ENCODE data around the gene C15orf62. TPM values are rescaled to one million over a fixed set of nuclear protein-coding genes. Genes with fewer than 3 reads are reported as not detected.

C15orf62 gene
- polyA plus RNA-seq, 2 donors = 21.3 to 71.9 TPM

- H3K4me1 ChIP-seq (ENCODE audit: control insufficient read depth in 2 of 2, insufficient read depth in 2 of 2, low read length in 1 of 2) = peaks cover 5 to 19% of the 10 kb centered on the region in 2 donors
- H3K9me3 ChIP-seq (ENCODE audit: control insufficient read depth in 2 of 2, insufficient read depth in 1 of 2, low read depth in 1 of 2, low read length in 1 of 2) = no peaks in the 10 kb centered on the region
- WGBS, 2 donors = 94 to 96% methylated on average over 8 of the region's 8 CpGs
- no peaks in the 10 kb centered on the region for H3K27me3 ChIP-seq (ENCODE audit: control insufficient read depth in 1 of 2, insufficient read depth in 2 of 2, low read length in 2 of 2)
- peak overlapping the region in 1 of 2 donors; percentile 47 for H3K27ac ChIP-seq (ENCODE audit: low read depth in 2 of 2, low read length in 1 of 2)
- peaks cover 0 to 7% of the 10 kb centered on the region in 2 donors for H3K36me3 ChIP-seq (ENCODE audit: control insufficient read depth in 2 of 2, insufficient read depth in 2 of 2, low read length in 1 of 2)
- no peak overlapping the region for H3K4me3 ChIP-seq (ENCODE audit: low read depth in 1 of 2, low read length in 2 of 2)
Observed at GRCh38 chr15:40789999-40790398, 20.2 kb downstream of the C15orf62 start.

GRCh38 chr15:40790718-40791117 is 20.9 kb downstream of the C15orf62 start:
- Histone ChIP-seq H3K4me1 (ENCODE audit: control insufficient read depth in 2 of 2, insufficient read depth in 2 of 2, low read length in 1 of 2) (peaks cover 5 to 19% of the 10 kb centered on the region in 2 donors), H3K36me3 (ENCODE audit: control insufficient read depth in 2 of 2, insufficient read depth in 2 of 2, low read length in 1 of 2) (peaks cover 0 to 7% of the 10 kb centered on the region in 2 donors), H3K9me3 (ENCODE audit: control insufficient read depth in 2 of 2, insufficient read depth in 1 of 2, low read depth in 1 of 2, low read length in 1 of 2) (no peaks in the 10 kb centered on the region), H3K27me3 (ENCODE audit: control insufficient read depth in 1 of 2, insufficient read depth in 2 of 2, low read length in 2 of 2) (no peaks in the 10 kb centered on the region), H3K4me3 (ENCODE audit: low read depth in 1 of 2, low read length in 2 of 2) (no peak overlapping the region), H3K27ac (ENCODE audit: low read depth in 2 of 2, low read length in 1 of 2) (peak overlapping the region; percentile 75 to 78)
- WGBS, 2 donors = 48 to 64% methylated on average over 3 of the region's 3 CpGs

- Histone ChIP-seq H3K27ac (ENCODE audit: low read depth in 2 of 2, low read length in 1 of 2) (no peak overlapping the region), H3K27me3 (ENCODE audit: control insufficient read depth in 1 of 2, insufficient read depth in 2 of 2, low read length in 2 of 2) (no peaks in the 10 kb centered on the region), H3K9me3 (ENCODE audit: control insufficient read depth in 2 of 2, insufficient read depth in 1 of 2, low read depth in 1 of 2, low read length in 1 of 2) (no peaks in the 10 kb centered on the region), H3K36me3 (ENCODE audit: control insufficient read depth in 2 of 2, insufficient read depth in 2 of 2, low read length in 1 of 2) (peaks cover 0 to 7% of the 10 kb centered on the region in 2 donors), H3K4me3 (ENCODE audit: low read depth in 1 of 2, low read length in 2 of 2) (no peak overlapping the region), H3K4me1 (ENCODE audit: control insufficient read depth in 2 of 2, insufficient read depth in 2 of 2, low read length in 1 of 2) (peaks cover 5 to 14% of the 10 kb centered on the region in 2 donors)
- WGBS, 2 donors = 79 to 83% methylated on average over 3 of the region's 3 CpGs
Observed at GRCh38 chr15:40792394-40792793, 22.6 kb downstream of the C15orf62 start.

GRCh38 chr15:40793216-40793989 is 23.6 kb downstream of the C15orf62 start:
- Histone ChIP-seq H3K9me3 (ENCODE audit: control insufficient read depth in 2 of 2, insufficient read depth in 1 of 2, low read depth in 1 of 2, low read length in 1 of 2) (no peaks in the 10 kb centered on the region), H3K36me3 (ENCODE audit: control insufficient read depth in 2 of 2, insufficient read depth in 2 of 2, low read length in 1 of 2) (peaks cover 0 to 7% of the 10 kb centered on the region in 2 donors), H3K27me3 (ENCODE audit: control insufficient read depth in 1 of 2, insufficient read depth in 2 of 2, low read length in 2 of 2) (no peaks in the 10 kb centered on the region), H3K4me3 (ENCODE audit: low read depth in 1 of 2, low read length in 2 of 2) (no peak overlapping the region), H3K4me1 (ENCODE audit: control insufficient read depth in 2 of 2, insufficient read depth in 2 of 2, low read length in 1 of 2) (peaks cover 5 to 9% of the 10 kb centered on the region in 2 donors), H3K27ac (ENCODE audit: low read depth in 2 of 2, low read length in 1 of 2) (peak overlapping the region; percentile 33 to 53)
- WGBS, 2 donors = 47 to 58% methylated on average over 9 of the region's 9 CpGs

- Histone ChIP-seq H3K9me3 (ENCODE audit: control insufficient read depth in 2 of 2, insufficient read depth in 1 of 2, low read depth in 1 of 2, low read length in 1 of 2) (no peaks in the 10 kb centered on the region), H3K4me1 (ENCODE audit: control insufficient read depth in 2 of 2, insufficient read depth in 2 of 2, low read length in 1 of 2) (peaks cover 3 to 5% of the 10 kb centered on the region in 2 donors), H3K27ac (ENCODE audit: low read depth in 2 of 2, low read length in 1 of 2) (no peak overlapping the region), H3K36me3 (ENCODE audit: control insufficient read depth in 2 of 2, insufficient read depth in 2 of 2, low read length in 1 of 2) (peaks cover 0 to 3% of the 10 kb centered on the region in 2 donors), H3K27me3 (ENCODE audit: control insufficient read depth in 1 of 2, insufficient read depth in 2 of 2, low read length in 2 of 2) (no peaks in the 10 kb centered on the region), H3K4me3 (ENCODE audit: low read depth in 1 of 2, low read length in 2 of 2) (no peak overlapping the region)
- WGBS, 2 donors = 59 to 73% methylated on average over 2 of the region's 2 CpGs
Observed at GRCh38 chr15:40796041-40796440, 26.3 kb downstream of the C15orf62 start.

- 95 to 96% methylated on average over 5 of the region's 5 CpGs for WGBS, 2 donors
- H3K4me3 ChIP-seq (ENCODE audit: low read depth in 1 of 2, low read length in 2 of 2) = no peak overlapping the region
- H3K9me3 ChIP-seq (ENCODE audit: control insufficient read depth in 2 of 2, insufficient read depth in 1 of 2, low read depth in 1 of 2, low read length in 1 of 2) = no peaks in the 10 kb centered on the region
- H3K27me3 ChIP-seq (ENCODE audit: control insufficient read depth in 1 of 2, insufficient read depth in 2 of 2, low read length in 2 of 2) = no peaks in the 10 kb centered on the region
- no peak overlapping the region for H3K27ac ChIP-seq (ENCODE audit: low read depth in 2 of 2, low read length in 1 of 2)
- H3K4me1 ChIP-seq (ENCODE audit: control insufficient read depth in 2 of 2, insufficient read depth in 2 of 2, low read length in 1 of 2) = peaks cover 3 to 5% of the 10 kb centered on the region in 2 donors
- H3K36me3 ChIP-seq (ENCODE audit: control insufficient read depth in 2 of 2, insufficient read depth in 2 of 2, low read length in 1 of 2) = peaks cover 0 to 3% of the 10 kb centered on the region in 2 donors
Observed at GRCh38 chr15:40796512-40796911, 26.7 kb downstream of the C15orf62 start.

- Histone ChIP-seq H3K9me3 (ENCODE audit: control insufficient read depth in 2 of 2, insufficient read depth in 1 of 2, low read depth in 1 of 2, low read length in 1 of 2) (no peaks in the 10 kb centered on the region), H3K4me1 (ENCODE audit: control insufficient read depth in 2 of 2, insufficient read depth in 2 of 2, low read length in 1 of 2) (peaks cover 0 to 2% of the 10 kb centered on the region in 2 donors), H3K4me3 (ENCODE audit: low read depth in 1 of 2, low read length in 2 of 2) (no peak overlapping the region), H3K36me3 (ENCODE audit: control insufficient read depth in 2 of 2, insufficient read depth in 2 of 2, low read length in 1 of 2) (no peaks in the 10 kb centered on the region), H3K27me3 (ENCODE audit: control insufficient read depth in 1 of 2, insufficient read depth in 2 of 2, low read length in 2 of 2) (no peaks in the 10 kb centered on the region), H3K27ac (ENCODE audit: low read depth in 2 of 2, low read length in 1 of 2) (no peak overlapping the region)
- 93 to 97% methylated on average over 3 of the region's 3 CpGs for WGBS, 2 donors
Observed at GRCh38 chr15:40799523-40799922, 29.7 kb downstream of the C15orf62 start.

- H3K4me3 ChIP-seq (ENCODE audit: low read depth in 1 of 2, low read length in 2 of 2) = no peak overlapping the region
- H3K27ac ChIP-seq (ENCODE audit: low read depth in 2 of 2, low read length in 1 of 2) = no peak overlapping the region
- H3K27me3 ChIP-seq (ENCODE audit: control insufficient read depth in 1 of 2, insufficient read depth in 2 of 2, low read length in 2 of 2) = no peaks in the 10 kb centered on the region
- no peaks in the 10 kb centered on the region for H3K36me3 ChIP-seq (ENCODE audit: control insufficient read depth in 2 of 2, insufficient read depth in 2 of 2, low read length in 1 of 2)
- whole genome bisulfite sequencing, 2 donors = 89 to 93% methylated on average over 2 of the region's 2 CpGs
- H3K9me3 ChIP-seq (ENCODE audit: control insufficient read depth in 2 of 2, insufficient read depth in 1 of 2, low read depth in 1 of 2, low read length in 1 of 2) = no peaks in the 10 kb centered on the region
- H3K4me1 ChIP-seq (ENCODE audit: control insufficient read depth in 2 of 2, insufficient read depth in 2 of 2, low read length in 1 of 2) = peaks cover 1 to 4% of the 10 kb centered on the region in 2 donors
Observed at GRCh38 chr15:40803076-40803475, 33.3 kb downstream of the C15orf62 start.

- no peak overlapping the region for H3K27ac ChIP-seq (ENCODE audit: low read depth in 2 of 2, low read length in 1 of 2)
- no peaks in the 10 kb centered on the region for H3K36me3 ChIP-seq (ENCODE audit: control insufficient read depth in 2 of 2, insufficient read depth in 2 of 2, low read length in 1 of 2)
- no peaks in the 10 kb centered on the region for H3K27me3 ChIP-seq (ENCODE audit: control insufficient read depth in 1 of 2, insufficient read depth in 2 of 2, low read length in 2 of 2)
- H3K4me3 ChIP-seq (ENCODE audit: low read depth in 1 of 2, low read length in 2 of 2) = no peak overlapping the region
- no peaks in the 10 kb centered on the region for H3K9me3 ChIP-seq (ENCODE audit: control insufficient read depth in 2 of 2, insufficient read depth in 1 of 2, low read depth in 1 of 2, low read length in 1 of 2)
- H3K4me1 ChIP-seq (ENCODE audit: control insufficient read depth in 2 of 2, insufficient read depth in 2 of 2, low read length in 1 of 2) = peaks cover 2 to 4% of the 10 kb centered on the region in 2 donors
- 68 to 94% methylated on average over 1 of the region's 1 CpG for WGBS, 2 donors
Observed at GRCh38 chr15:40803688-40804087, 33.9 kb downstream of the C15orf62 start.

GRCh38 chr15:40806672-40807027 is 36.9 kb downstream of the C15orf62 start:
- peaks cover 2 to 4% of the 10 kb centered on the region in 2 donors for H3K4me1 ChIP-seq (ENCODE audit: control insufficient read depth in 2 of 2, insufficient read depth in 2 of 2, low read length in 1 of 2)
- peak overlapping the region; percentile 96 to 97 for H3K27ac ChIP-seq (ENCODE audit: low read depth in 2 of 2, low read length in 1 of 2)

More at GRCh38 chr15:40806672-40807027, 36.9 kb downstream of the C15orf62 start:
- peak overlapping the region; percentile 93 to 98 for H3K4me3 ChIP-seq (ENCODE audit: low read depth in 1 of 2, low read length in 2 of 2)
- whole genome bisulfite sequencing, 2 donors = 0 to 1% methylated on average over 2 of the region's 2 CpGs
- no peaks in the 10 kb centered on the region for H3K9me3 ChIP-seq (ENCODE audit: control insufficient read depth in 2 of 2, insufficient read depth in 1 of 2, low read depth in 1 of 2, low read length in 1 of 2)
- peaks cover 3 to 17% of the 10 kb centered on the region in 2 donors for H3K36me3 ChIP-seq (ENCODE audit: control insufficient read depth in 2 of 2, insufficient read depth in 2 of 2, low read length in 1 of 2)
- no peaks in the 10 kb centered on the region for H3K27me3 ChIP-seq (ENCODE audit: control insufficient read depth in 1 of 2, insufficient read depth in 2 of 2, low read length in 2 of 2)

Data from esophagus (tissue), 2 donors.